Uterus (tissue), 4 donors: ENCODE results near the gene PRDX4. TPM values are rescaled to one million over a fixed set of nuclear protein-coding genes. Genes with fewer than 3 reads are reported as not detected.

Source experiments
- DNase-seq, 2 donors: peaks; one replicate each; pipeline ENCODE4 v3.0.0-alpha.2; 2019 to 2020
- H3K27ac ChIP-seq, 2 donors: fragments of 200-600 bp; sonication (generic); 1 replicate in 1 of 2; 2 replicates in 1 of 2; pipeline ENCODE4 v1.5.1; 2016 to 2018
- H3K27me3 ChIP-seq, 2 donors: fragments of 200-600 bp; sonication (generic); one replicate each; pipeline ENCODE4 v1.5.1; 2018 to 2019; ENCODE audit warnings: control low read depth in 1 of 2
- H3K36me3 ChIP-seq, 2 donors: fragments of 200-600 bp; sonication (generic); one replicate each; pipeline ENCODE4 v1.5.1; 2019; ENCODE audit warnings: control low read depth in 1 of 2
- H3K4me1 ChIP-seq, 2 donors: fragments of 200-600 bp; sonication (generic); one replicate each; pipeline ENCODE4 v1.5.1; 2018 to 2019; ENCODE audit warnings: control low read depth in 1 of 2
- H3K4me3 ChIP-seq, 2 donors: fragments of 200-600 bp; sonication (generic); 1 replicate in 1 of 2; 2 replicates in 1 of 2; pipeline ENCODE4 v1.5.1; 2018 to 2019; ENCODE audit warnings: mild to moderate bottlenecking in 1 of 2
- H3K9me3 ChIP-seq, 2 donors: fragments of 200-600 bp; sonication (generic); one replicate each; pipeline ENCODE4 v1.5.1; 2019; ENCODE audit warnings: control low read depth in 1 of 2
- POLR2A ChIP-seq, 2 donors: fragments of 450-650 bp; IDR thresholded peaks; one replicate each; pipeline ENCODE4 v1.6.1; 2016; ENCODE audit warnings: antibody characterized with exemption in 2 of 2, mild to moderate bottlenecking in 1 of 2, moderate library complexity in 1 of 2
- intact Hi-C: fragments of 100-400 bp; cut with DNase I; formaldehyde crosslinking; loops from one replicate; pipeline ENCODE4 v1.15.1; 2023; ENCODE audit warnings: low total_unique reads
- total RNA-seq, 4 donors: library from RNA; depleted of rRNA in 3 of 4; stranded (reverse); fragments of >200 nt in 3 of 4; gene quantifications; one replicate each; pipeline versions ENCODE4 v1.1.0 to v1.2.4, GENCODE V29; 2014 to 2023
- TF ChIP-seq, protein P1 (sequence below), 4 experiments: fragments of 200-600 bp in 2 of 4; fragments of 450-650 bp in 2 of 4; sonication (generic) in 2 of 4; IDR thresholded peaks; one replicate each; pipeline ENCODE4 v1.5.1; 2016 to 2019; ENCODE audit warnings: antibody characterized with exemption in 4 of 4, mild to moderate bottlenecking in 2 of 4, moderate library complexity in 1 of 4
- donor health status: DM: yes; HTN: yes; CAD: no.

The PRDX4 gene
- total RNA-seq, 4 donors from 2014 or later = 39.7 to 151 (median 97.2) TPM

DNA sequence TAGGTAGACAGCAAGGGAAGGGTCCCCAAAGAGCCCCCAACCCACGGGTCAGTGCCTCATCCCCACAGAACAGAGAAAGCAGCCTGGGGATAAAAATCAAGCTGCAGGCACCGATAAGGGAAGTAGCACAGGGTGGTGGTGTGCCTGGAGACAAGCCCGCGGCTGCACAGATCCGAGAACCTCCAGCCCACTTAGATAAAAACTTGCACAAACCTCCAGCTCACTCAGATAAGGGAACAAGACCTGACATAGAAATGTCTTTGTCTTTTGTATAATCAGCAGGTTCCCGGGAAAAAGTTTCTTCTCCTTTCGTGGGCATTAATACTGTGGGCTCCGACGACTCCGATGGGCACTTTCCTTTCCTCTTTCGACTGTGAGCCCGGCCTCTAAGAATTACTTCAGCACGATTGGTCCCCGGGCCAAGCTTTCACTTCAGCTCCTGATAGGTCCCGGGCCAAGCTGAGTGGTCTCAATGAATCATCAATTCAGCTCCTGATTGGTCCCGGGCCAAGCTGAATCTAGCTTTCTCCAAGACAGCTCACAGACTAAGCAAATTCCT is 32.4 kb downstream of the PRDX4 start:
- Histone ChIP-seq H3K36me3 (no peaks in the 10 kb centered on the region), H3K27me3 (no peaks in the 10 kb centered on the region), H3K27ac (no peak overlapping the region), H3K9me3 (no peaks in the 10 kb centered on the region), H3K4me1 (no peaks in the 10 kb centered on the region), H3K4me3 (no peak overlapping the region)
- DNase-seq = peak in 1 of 2 donors; percentile 19
- TF ChIP-seq POLR2A (IDR thresholded peaks at IDR 0.05) = no peak
- TF ChIP-seq, protein P1, sequence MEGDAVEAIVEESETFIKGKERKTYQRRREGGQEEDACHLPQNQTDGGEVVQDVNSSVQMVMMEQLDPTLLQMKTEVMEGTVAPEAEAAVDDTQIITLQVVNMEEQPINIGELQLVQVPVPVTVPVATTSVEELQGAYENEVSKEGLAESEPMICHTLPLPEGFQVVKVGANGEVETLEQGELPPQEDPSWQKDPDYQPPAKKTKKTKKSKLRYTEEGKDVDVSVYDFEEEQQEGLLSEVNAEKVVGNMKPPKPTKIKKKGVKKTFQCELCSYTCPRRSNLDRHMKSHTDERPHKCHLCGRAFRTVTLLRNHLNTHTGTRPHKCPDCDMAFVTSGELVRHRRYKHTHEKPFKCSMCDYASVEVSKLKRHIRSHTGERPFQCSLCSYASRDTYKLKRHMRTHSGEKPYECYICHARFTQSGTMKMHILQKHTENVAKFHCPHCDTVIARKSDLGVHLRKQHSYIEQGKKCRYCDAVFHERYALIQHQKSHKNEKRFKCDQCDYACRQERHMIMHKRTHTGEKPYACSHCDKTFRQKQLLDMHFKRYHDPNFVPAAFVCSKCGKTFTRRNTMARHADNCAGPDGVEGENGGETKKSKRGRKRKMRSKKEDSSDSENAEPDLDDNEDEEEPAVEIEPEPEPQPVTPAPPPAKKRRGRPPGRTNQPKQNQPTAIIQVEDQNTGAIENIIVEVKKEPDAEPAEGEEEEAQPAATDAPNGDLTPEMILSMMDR (IDR thresholded peaks at IDR 0.05) = no peak
- intact Hi-C loops = no loop called here

DNA sequence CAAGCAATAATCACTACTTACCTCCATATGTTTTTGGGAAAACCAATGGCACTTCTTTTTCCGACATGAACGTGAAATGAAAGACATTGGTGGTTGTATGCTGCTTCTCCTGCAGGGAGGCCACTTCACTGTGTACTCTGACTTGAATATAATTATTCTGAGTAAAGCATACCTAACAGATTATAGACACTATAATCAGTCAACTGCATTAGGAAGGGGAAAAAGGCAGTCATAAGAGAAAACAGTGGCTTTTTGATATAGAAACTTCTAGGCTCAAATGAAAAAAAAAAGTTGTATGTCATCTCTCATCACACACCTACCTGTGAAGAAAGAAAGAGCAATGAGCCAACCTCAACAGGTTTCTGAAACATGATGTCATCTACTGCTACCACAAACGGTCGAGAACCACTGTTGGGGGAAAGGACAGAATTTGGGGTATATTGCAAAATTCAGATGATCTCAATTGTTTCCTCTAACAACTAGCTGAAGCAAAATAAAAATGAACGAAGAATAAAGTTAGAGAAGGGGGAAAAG is 37.4 kb downstream of the PRDX4 start:
- Histone ChIP-seq H3K27me3 (no peaks in the 10 kb centered on the region), H3K4me3 (no peak overlapping the region), H3K36me3 (no peaks in the 10 kb centered on the region), H3K4me1 (no peaks in the 10 kb centered on the region), H3K27ac (no peak overlapping the region), H3K9me3 (no peaks in the 10 kb centered on the region)
- intact Hi-C loops = no loop called here
- TF ChIP-seq, protein P1 (IDR thresholded peaks at IDR 0.05) = no peak
- no peak for TF ChIP-seq POLR2A (IDR thresholded peaks at IDR 0.05)
- no peak for DNase-seq

DNA sequence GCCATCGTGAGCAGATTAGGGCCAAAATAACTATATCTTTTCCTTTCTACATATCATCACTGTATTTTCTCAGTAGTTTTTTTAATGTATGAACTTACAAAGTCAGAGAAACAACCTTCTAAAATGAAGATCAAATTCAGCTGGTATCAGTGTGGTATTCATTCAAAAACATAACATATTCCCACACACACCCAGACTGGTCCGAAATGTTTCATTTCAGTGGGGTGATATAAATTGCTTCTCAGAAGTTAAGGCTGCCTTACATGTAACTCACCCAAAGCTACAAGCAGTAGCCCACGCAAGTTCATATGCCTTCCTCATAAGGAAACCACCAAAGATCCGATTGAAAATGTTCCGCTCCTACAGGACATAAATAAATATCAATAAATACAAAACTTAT is 37.9 kb downstream of the PRDX4 start:
- no peak for DNase-seq
- no peaks in the 10 kb centered on the region for H3K36me3 ChIP-seq
- H3K4me3 ChIP-seq = no peak overlapping the region
- H3K9me3 ChIP-seq = no peaks in the 10 kb centered on the region
- no peak for TF ChIP-seq POLR2A (IDR thresholded peaks at IDR 0.05)
- TF ChIP-seq, protein P1 (IDR thresholded peaks at IDR 0.05) = no peak
- H3K27ac ChIP-seq = no peak overlapping the region
- no peaks in the 10 kb centered on the region for H3K4me1 ChIP-seq
- intact Hi-C loops = no loop called here
- H3K27me3 ChIP-seq = no peaks in the 10 kb centered on the region

DNA sequence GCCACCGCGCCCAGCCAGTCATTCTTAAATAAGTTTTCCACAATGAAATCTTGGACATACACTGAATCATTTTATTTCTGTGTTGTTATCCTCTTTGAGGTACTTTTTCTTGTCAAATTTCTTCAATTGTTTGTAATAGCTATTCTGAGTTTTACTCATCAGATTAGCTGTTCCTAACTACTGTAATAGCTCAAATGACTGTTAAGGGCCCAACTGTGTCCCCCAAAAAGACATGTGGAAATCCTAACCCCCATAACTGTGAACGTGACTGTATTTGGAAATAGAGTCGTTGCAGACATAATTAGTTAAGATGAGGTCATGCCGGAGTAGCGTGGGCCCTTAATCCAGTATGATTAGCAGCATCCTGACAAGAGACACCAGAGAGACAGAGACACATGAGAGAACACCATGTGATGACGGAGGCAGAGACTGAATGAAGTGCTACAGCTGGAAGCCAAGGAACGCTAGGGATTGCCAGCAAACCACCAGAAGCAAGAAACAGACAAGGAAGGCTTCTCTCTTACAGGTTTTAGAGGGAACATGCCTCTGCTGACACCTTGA is 52.9 kb downstream of the PRDX4 start:
- H3K9me3 ChIP-seq = no peaks in the 10 kb centered on the region
- no peaks in the 10 kb centered on the region for H3K4me1 ChIP-seq
- intact Hi-C loops = no loop called here
- no peaks in the 10 kb centered on the region for H3K27me3 ChIP-seq
- no peak for DNase-seq
- H3K36me3 ChIP-seq = no peaks in the 10 kb centered on the region
- no peak for TF ChIP-seq POLR2A (IDR thresholded peaks at IDR 0.05)
- TF ChIP-seq, protein P1 (IDR thresholded peaks at IDR 0.05) = no peak
- H3K4me3 ChIP-seq = no peak overlapping the region
- no peak overlapping the region for H3K27ac ChIP-seq

DNA sequence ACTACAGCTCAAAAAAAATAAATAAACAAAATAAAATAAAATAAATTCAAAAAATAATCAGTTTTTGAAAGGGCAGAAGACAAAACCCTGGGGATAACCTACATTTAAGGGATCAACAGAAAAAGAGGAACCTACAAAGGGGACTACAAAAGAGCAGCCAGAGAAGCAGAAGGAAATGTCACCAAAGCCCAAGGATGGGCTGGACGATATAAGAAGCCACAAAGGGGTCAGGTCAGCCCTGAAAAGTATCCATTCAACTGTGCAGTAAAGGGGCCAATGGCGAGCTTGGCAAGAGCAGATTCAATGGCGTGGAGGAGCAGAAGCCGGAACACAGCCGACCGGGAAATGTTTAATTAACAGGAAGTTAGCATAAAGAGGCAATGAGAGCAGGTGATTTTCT is 58.9 kb downstream of the PRDX4 start:
- H3K36me3 ChIP-seq = no peaks in the 10 kb centered on the region
- intact Hi-C loops = no loop called here

More for the DNA sequence above, 58.9 kb downstream of the PRDX4 start:
- no peak overlapping the region for H3K27ac ChIP-seq
- no peak for TF ChIP-seq POLR2A (IDR thresholded peaks at IDR 0.05)
- TF ChIP-seq, protein P1 (IDR thresholded peaks at IDR 0.05) = no peak
- H3K9me3 ChIP-seq = no peaks in the 10 kb centered on the region
- no peaks in the 10 kb centered on the region for H3K4me1 ChIP-seq
- H3K4me3 ChIP-seq = no peak overlapping the region
- no peak for DNase-seq
- no peaks in the 10 kb centered on the region for H3K27me3 ChIP-seq
